ENCODE data around the gene MYL12A.
A peak's percentile ranks its signal among the peaks of the same experiment; 100 is the strongest.

GRCh38 chr18:3211236-3211992, 36.2 kb upstream of the MYL12A start:
- peak in 1 of 3 donors; percentile 35 for TF ChIP-seq POLR2AphosphoS5 (IDR thresholded peaks at IDR 0.05)
- no peak for TF ChIP-seq POLR2A (IDR thresholded peaks at IDR 0.05)
